HG03175 (cell line): ENCODE results near the gene CD300H.

Experiments
- ATAC-seq: cut with Tn5 transposase; IDR thresholded peaks from one replicate; pipeline ENCODE4 v1.9.1; 2021; ENCODE audit warnings: mild to moderate bottlenecking, moderate library complexity; ENCODE audit not compliant: unreplicated experiment

CD300H gene

DNA sequence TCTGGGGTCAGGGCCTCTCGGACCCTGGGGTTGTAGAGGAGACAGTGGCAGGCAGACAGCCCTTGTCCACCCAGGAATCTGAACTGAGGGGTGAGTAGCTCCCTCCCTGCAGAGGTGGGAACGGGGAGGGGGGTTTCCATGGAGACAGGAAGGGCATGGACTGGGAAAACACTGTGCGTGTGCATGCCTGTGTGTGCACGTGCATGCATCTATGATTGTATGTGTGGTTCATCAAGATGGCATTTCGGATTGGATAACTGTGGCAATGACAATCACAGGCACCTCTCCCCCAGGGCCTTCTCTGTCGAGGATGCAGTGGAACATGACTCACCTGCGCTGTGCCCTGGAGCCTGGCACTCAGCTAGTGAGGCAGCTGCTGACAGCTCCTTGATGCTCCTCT is 15.3 kb downstream of the CD300H start:
- ATAC-seq: no peak

DNA sequence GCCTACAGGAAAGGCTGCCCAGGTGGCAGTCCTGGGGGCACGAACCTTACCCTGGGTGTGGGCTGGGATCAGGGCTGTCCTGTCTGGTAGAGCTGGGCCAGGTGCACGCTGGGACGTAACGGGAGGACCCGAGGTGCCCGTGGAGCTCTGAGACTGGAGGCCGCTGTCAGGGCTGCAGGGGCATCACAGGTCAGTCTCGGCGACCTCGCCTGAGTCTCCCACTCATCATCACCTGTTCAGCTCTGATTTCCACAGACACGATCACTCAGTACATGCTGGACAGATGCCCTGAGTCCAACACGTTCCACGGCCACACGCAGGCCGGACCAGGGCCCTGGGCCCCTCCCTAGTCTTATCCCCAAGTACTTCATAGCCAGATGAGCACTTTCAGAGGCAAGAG is 16.7 kb downstream of the CD300H start:
- no peak for ATAC-seq

DNA sequence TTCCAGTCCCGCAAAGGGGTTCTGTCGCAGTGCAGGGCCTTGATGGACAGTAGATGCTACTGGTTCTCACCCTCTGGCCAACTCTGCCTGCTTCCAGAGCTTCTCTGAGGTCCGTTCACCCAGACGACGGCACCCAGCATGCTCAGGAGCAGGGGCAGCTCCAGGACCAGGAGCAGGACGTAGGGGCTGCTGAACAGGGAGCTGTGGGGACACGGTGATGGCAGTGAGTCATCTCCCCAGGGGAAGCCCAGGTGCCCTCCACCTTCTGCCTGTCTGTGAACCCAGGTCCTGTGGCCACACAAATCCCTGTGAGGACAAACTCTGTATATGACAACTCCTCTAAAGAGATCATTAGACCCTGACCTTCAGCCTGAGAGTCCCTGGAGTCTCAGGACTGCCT is 18.0 kb downstream of the CD300H start:
- no peak for ATAC-seq

DNA sequence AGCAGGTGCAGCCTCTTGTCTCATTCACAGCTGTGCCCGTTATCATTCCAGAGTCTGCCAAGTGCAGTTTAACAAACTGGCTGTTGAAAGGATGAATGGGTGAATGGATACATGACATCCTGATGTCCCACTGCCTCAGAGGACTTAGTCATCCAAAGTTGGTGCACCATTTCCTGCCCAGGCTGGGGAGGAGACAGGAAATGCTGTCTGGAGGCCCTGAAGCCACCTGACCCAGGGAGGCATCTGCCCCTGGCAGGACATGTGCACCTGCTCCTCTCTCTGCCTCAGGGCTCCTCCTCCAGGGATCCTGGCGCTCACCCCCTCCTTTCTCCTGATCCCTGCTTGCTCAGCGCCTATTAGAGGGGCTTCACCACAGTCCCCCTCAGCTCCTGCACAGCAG is 19.6 kb downstream of the CD300H start:
- no peak for ATAC-seq

DNA sequence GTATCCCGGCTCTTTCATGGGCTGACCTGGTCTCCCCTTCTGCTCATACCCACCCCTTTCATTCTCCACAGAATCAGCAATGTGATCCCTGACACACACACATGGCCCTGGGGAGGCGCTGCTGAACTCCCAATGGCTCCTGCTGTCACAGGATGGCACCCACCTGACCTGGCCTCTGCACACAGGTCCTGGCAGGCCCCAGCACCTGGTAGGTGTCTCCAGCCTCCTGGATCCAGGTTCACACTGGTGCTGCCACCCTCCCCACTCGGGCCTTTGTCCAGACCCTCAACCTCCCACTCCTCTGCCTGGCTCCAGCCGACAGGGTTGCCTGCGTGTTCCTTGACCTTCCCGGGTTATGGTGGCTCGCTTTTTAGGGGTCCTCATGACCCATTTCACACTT is 20.0 kb downstream of the CD300H start:
- ATAC-seq: no peak

DNA sequence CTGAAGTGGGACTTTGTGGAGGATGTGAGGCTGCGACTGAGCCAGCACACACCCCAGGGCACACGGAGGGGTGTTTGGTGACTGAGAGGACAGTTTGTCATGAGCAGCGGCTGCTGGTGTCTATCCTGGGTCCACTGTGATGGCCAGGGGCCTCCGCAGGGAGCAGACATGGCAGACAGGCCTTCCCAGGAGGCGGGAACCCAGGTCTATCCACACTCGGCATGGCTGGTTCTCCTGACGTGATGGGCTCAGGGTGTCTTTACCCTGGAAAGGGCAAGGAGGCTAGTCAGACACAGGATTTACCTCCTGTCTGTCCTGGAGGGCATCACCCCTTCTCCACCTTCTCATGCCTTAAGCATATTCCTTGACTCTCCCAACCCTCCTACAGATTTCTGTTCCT is 20.7 kb downstream of the CD300H start:
- ATAC-seq: no peak

DNA sequence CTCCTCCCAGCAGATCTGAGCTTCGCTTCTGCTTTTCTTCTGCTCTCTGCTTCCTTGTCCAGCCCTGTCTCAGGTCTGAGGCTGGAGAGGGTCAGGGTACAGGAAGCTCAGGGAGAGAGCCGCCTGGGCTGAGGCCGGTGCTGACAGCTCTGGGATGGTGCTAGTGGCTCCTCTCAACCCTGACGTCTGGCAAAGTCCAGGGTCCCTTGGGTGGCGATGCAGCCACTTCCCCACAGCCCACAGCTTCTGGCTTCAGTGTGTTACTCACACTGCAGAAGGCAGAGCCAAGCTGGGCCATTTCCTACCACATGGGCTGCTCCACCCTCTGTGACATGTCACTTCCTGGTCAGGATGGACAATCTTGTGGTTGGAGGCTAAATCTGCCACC is 21.5 kb downstream of the CD300H start, which contains the start of gene CD300C:
Gene CD300C (minus strand): TSS at position 273 of the 388 bp plus-strand sequence. CDS start 333 bp downstream, outside the sequence.
- no peak for ATAC-seq

DNA sequence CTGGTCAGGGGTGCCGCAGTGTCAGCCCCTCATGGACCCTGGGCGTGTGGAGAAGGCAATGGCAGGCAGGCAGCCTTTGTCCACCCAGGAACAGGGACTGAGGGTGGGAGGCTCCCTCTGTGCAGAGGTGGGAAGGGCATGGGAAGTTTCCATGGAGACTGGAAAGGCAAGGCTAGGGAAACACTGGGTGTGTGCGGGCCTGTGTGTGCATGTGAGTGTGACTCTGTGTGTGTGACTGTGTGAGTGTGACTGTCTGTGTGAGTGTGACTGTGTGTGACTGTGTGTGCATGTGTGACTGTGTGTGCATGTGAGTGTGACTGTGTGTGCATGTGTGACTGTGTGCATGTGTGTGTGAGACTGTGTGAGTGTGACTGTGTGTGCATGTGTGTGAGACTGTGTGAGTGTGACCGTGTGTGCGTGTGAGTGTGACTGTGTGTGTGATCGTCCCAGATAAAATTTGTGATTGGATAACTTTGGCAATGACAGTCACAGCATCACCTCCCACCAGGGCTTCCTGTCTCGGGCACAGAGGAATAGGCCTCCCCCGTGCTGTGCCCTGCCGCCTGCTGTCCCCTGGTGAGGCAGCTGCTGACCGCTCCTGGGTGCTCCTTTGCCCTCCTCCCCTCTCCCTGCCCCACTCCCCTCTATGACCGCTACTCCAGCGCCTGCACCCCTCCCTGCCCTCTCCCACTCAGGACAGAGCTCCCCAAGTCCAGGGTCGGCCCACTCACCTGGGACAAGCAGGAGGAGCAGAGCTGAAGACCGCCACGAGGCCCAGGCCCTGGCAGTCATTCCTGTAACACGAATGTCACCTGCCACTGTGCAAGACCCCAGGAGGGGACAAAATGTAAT is 22.1 kb downstream of the CD300H start:
- no peak for ATAC-seq

DNA sequence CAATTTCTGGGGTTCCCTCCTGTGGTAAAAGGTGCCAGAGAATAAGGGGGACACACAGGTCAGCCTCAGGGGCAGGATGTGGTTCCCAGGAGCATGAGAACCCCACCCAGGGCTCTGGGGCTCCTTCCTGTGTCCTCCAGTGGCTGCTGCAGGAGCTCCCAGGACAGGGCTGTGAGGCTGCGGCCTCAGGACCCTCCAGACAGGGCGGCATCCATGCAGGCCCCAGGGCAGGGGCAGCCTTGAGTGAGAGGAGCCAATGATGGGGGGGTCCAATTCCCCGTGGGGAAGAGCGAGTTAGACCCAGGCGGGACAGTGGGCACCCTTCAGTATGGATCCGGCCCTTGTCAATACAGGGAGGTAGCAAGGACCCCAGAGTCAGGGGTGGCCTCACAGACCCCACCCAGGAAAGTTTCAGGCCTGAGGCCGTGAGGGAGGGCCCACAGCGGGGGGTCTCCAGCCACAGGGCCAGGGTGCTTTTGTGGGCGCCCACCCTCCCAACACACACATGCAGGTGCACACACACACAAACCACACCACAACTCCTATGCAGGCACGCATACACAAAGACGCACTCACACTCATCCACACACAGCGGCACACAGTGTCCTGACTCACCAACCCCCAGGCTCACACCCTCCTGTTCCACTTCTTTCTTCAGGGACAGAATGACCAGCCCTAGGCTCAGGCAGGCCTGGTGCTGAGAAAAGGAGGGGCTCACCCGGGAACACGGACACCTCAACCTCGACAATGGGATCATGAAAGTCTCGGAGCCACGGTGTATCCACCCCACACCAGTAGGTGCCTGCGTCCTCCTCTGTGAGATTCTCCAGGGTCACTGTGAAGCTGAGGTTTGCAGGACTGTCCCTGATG is 23.2 kb downstream of the CD300H start:
- no peak for ATAC-seq

DNA sequence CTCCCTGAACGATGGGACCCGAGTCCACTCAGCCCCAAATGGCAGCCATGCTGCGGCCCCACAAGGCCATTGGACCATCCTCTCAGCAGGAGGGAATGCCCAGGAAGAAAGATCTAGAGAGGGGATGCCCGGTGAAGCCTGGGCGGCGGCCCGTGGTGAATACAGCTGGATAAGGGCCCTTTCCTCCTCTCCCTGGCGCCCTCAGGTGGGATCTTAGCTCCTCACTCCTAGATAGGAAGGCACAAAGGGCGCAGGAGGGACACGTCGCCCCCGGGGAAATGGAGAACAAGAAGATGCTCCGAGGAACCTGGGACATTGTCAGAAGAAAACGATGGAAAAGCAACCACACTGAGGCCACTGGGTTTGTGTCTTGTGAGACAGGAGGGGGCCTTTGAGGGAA is 23.9 kb downstream of the CD300H start:
- no peak for ATAC-seq

DNA sequence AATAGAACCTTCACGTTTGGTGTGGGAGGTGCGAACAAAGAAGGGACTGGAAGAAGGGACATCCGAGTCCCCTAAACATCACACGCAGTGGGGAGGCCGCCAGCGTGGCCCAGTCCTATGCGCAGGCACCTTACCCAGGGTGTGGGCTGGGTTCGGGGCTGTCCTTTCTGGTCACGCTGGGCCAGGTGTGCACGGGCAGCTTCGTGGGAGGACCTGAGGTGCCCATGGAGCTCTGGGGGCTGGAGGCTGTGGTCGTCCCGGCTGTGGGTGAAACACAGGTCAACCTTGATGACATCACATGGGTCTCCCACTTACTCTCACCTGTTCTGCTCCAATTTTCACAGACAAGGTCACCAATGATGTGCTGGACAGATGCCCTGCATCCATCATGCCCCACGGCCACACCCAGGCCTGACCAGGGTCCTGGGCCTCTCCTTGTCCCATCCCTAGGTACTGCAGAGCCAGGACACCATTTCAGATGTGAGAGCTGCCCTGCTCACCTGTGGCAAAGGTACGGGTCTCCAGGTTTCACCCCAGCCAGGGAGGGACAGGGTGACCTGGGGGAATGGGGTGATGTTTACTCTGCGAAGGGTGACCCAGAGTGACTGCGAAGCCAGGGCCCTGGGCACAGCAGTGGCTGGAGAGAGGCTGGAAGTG is 24.5 kb downstream of the CD300H start:
- no peak for ATAC-seq

DNA sequence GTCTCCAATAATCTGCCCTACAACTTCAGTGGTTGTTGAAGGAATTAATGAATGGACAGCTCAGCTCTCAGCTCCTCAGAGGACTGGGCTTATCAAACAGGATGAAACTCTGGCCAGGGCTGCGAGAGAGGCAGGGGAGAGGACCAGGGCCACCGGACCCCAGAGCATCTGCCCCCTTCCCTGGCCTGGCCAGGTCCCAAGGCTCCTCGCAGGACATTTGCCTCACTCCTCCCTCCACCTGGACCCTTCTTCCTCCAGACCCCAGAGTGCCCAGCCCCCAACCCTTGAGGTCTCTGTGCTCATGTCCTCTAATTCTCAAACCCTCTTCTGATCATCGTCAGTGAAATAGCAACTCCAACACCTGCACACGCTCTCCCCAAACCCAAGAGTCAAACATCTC is 25.1 kb downstream of the CD300H start:
- ATAC-seq: no peak

DNA sequence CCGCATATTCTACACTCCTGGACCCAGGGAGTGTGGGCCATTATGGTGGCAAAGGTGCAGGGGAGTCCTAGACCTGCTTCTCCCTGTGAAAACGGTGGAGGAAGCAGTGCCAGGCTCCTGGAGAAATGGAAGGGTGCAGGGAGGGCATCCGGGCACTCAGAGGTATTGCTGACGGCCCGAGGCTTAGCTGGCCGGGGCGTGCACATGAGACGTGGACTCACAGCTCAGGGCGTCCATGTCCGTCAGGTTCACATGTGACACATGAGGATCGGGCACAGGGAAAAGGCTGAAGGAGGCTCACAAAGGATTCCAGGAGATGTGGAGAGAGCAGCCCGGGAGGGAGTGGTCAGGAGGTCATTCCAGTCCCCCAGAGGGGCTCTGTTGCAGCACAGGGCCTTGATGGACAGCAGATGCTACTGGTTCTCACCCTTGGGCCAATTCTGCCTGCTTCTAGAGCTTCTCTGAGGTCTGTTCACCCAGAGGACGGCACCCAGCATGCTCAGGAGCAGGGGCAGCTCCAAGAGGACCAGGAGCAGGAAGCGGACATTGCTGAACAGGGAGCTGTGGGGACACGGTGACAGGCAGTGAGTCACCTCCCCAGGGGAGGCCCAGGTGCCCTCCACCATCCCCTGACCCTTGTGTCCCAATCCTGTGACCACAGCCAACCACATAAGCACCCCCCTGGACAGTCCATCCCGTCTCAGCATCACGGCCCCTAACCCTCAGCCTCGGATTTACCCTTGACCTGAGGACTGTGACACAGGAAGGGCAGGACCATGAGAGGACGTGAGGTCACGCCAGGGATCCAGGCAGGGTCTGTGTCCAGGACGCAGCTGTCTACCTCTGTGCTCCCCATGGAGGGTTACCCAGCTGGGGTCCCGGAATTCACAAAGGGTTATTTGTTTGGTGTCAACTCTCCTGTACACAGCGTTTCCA is 25.9 kb downstream of the CD300H start:
- ATAC-seq: no peak

DNA sequence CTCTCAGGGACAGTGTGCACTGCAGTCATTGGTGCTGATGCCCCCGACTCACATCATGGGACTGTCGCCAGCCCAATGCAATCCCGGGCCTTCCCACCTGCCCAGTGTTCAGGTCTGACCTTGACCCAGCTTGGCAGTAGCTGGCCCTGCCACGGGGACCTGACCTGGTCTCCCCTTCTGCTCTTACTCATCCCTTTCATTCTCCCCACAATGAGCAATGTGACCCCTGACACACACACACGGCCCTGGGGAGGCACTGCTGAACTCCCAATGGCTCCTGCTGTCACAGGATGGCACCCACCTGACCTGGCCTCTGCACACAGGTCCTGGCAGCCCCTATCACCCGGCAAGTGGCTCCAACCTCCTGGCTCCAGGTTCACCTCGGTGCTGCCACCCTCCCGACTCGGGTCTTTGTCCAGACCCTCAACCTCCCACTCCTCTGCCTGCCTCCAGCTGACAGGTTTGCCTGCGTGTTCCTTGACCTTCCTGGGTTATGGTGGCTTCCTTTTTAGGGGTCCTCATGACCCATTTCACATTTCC is 28.0 kb downstream of the CD300H start:
- no peak for ATAC-seq

DNA sequence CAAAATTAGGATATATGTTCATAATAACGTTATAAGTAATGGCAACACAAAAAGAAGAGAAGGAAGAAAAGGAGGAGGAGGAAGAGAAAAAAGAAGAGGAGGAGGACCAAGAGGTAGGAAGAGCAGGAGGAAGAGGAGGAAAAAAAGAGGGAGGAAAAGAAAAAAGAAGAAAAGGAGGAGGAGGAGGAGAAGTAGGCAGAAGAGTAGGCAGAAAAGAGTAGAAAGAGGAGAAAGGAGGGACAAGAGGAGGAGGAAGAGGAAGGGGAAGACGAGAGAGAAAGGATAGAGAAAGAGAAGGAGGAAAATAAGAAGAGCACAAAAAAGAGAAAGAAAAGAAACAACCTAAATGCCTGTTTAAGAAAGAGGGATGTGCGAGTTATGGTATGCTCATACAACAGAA is 30.4 kb downstream of the CD300H start:
- no peak for ATAC-seq

DNA sequence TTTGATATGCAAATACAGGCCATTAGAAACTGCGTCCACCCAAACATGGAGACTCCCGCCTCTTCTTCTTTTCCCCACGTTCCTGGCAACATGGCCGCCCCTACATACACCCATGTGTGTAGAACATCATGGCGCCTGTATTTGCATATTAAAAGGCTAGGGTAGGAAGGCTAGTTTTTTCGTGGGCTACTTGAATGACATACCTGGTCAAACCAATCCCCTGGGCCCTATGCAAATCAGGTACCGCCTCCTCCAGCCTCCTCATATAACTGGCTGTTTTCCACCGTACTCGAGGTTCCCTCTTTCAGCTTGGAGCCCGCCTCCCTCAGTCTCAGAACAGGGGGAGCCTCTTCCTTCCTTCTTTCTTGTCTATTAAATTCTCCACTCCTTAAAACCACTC is 35.2 kb downstream of the CD300H start:
- ATAC-seq: peak; percentile 35

DNA sequence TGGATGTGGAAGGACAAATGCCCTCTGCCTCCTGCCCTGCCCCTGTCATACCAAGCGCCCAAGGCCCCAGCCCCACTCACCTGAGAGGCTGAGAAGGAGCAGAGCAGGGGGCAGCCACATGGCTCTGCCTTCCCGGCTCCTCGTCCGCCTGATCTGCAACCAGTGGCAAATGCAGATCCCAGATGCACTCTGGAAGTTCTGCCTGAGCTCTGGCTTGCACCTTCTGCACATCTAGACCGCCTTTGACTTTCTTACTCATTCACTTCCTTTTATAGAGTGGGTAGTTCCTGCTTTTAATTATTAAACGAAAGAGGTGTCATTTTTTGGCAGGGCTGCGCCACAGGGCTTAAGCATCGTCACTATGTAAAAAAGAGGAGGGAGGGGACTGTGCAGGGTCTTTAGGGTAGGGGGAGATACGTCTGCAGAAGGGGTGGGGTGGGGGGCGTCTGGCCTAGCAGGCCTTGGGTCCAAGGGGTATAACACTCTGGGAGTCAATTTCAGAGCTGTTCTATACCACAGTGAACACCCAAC is 36.0 kb downstream of the CD300H start, which contains the start of gene CD300LB:
Gene CD300LB (minus strand): TSS at position 245 of the 531 bp plus-strand sequence. CDS start 125 bp downstream, at position 120.
- peak; percentile 36 for ATAC-seq

DNA sequence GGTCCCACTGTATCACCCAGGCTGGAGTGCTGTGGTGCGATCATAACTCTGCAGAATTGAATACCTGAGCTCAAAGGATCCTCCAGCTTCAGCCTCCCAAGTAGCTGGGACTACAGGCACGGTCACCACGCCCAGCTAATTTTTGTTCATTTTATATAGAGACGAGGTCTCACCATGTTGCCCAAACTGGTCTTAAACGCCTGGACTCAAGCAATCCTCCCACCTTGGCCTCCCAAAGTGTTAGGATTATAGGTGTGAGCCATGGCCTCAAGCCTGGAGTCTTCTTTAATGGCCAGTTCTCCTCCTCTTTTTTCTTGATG is 36.5 kb downstream of the CD300H start:
- no peak for ATAC-seq

DNA sequence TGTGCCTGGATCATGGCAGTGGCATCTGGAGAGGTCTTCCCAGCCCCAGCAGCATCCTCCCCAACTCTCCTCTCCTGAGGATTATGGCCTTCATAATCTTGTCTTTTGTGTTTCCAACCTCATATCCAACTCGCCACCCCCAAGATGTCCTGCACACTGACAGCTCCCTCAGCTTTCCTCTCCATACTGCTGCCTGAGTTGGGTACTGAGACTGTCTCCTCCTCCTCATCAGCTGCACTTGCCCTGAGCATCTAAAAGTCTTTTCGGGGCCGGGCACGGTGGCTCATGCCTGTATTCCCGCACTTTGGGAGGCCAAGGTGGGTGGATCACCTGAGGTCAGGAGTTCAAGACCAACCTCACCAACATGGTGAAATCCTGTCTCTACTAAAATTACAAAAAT is 38.1 kb downstream of the CD300H start:
- no peak for ATAC-seq
